ENCODE results near the gene DAPP1.
"Not testable (repeated sequence)": the region's sequence is repeated elsewhere in the genome, so short reads cannot be mapped to it uniquely, and the experiment has no call there.

Gene DAPP1

GRCh38 chr4:99816545-99817308, at the start of gene DAPP1:
TSS of gene DAPP1 (plus strand) at chr4:99816827. CDS start at chr4:99816914, 87 bp downstream.
- DNase-seq (ENCODE audit: low read depth), result no peak

GRCh38 chr4:99770842-99771241, 45.8 kb upstream of the DAPP1 start:
- not testable (repeated sequence) for DNase-seq (ENCODE audit: low read depth)

GRCh38 chr4:99783940-99784339, 32.7 kb upstream of the DAPP1 start:
- DNase-seq (ENCODE audit: low read depth), result no peak

GRCh38 chr4:99784842-99785241, 31.8 kb upstream of the DAPP1 start:
- no peak for DNase-seq (ENCODE audit: low read depth)

DNA sequence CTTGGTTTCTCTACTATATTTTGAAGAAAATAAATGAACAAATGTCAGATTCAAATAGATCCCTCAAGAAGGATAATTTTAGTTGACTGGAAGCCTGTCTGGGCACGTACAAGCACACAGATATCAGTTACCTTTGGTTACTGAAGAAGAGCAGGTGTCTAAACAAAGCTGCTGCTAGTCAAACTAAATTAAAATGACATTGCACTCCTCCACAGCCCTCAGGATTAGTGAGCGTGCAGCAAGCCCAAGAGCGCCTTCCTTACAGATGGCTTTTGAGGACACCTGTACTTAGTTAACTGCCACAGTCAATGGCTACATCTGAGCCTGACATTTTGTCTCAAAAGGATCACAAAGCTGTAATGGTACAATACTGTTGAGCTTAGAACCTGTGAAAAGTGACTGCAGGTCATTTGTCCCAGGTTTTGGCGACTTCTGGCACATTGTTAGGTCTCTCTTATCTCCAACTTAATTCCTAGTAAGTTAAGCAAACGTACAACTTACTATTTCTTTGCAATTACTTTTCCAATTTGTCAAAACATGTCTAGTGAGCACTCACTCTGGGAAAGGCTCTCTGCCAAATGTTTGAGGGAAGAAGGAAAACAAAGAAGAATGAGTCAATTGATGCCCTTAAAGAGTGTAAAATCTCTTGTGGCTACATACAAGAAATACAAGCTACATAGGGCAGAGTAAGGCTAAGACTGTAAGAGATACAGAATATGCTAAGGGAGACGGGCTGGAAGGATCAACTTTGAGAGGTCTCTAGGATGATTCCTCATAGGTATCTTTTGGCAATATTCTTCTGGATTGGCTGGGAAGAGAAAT, 25.6 kb upstream of the DAPP1 start:
- DNase-seq (ENCODE audit: low read depth), result no peak

DNA sequence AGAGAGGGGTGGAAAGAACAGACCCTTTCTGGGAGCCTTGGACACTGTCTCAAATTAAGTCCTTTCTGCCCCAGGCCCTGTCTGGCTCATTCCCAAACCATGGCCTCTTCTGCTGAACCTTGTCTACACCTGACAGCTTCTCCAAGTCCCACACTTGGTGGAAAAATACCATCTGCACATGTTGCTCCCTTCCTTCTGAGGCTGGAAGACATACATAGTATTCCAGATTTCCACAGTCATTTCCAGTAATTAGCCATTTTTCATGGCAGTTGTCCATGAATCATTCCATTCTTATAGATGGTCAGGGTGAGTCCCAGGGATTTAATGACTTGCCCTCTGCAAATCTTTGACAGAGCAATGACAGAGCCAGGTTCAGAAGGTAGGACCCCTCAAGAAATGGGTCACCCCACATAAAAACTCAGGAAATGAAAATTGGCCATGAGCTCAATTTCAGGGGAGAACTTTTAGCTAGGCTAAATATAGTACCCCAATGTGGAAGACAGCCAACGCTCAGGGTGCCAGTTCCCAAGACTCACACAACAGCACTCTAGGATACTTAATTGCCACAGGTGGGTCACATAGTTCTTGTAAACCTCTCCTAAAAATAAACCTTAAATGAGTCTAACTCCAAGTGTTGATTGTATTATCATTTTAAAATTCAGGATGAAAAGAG, 16.2 kb upstream of the DAPP1 start:
- DNase-seq (ENCODE audit: low read depth), result no peak

DNA sequence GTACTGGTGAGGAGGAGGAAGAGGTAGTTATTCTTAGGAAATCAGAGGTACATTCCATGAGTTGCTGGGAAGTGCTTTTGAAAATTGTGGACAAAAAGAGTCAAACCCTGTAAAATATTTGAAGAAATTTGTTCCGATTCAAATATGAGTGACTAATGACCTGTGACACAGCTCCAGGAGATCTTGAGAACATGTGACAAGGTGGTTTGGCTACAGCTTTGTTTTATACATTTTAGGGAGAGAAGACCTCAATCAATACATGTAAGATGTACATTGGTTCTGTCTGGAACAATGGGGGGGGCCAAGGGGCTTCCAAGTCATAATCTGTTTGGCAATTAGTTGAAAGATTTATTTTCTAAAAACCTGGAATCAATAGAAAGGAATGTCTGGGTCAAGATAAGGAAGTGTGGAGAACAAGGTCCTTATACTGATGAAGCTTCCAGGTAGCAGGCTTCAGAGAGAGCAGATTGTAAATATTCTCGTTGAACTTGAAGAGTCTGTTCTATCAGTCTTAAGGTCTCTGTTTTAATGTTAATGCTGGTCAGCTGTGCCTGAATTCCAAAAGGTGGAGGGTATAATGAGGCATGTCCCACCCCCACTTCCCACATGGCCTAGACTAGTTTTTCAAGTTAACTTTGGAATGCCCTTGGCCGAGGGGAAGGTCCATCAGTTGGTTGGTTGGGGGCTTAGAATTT, 15.5 kb upstream of the DAPP1 start:
- DNase-seq (ENCODE audit: low read depth), result no peak

DNA sequence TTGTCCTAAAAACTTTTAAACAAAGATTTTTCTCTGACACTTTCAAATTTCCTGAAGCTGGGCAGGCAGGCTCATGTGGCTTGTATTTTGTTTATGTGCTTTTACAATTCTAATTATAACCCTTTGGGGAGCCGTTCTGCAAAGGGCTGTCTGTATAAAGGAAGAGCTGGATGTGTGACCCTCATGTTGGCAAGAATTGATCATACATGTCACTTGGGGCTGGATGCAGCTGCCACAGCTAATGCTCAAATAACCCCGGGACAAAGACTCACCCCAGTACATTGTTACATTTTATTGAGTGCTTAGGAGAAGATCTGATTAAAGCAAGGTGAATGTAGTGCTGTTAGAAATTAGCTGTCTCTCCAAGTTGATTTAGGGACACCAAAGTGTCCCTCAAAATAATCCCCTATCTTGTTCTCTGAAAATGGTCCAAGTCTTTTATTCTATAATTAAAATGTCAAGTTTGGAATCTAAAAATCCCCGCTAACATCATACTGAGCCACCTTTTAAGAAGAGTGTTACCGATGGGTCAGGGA, 13.0 kb upstream of the DAPP1 start:
- DNase-seq (ENCODE audit: low read depth), result no peak

DNA sequence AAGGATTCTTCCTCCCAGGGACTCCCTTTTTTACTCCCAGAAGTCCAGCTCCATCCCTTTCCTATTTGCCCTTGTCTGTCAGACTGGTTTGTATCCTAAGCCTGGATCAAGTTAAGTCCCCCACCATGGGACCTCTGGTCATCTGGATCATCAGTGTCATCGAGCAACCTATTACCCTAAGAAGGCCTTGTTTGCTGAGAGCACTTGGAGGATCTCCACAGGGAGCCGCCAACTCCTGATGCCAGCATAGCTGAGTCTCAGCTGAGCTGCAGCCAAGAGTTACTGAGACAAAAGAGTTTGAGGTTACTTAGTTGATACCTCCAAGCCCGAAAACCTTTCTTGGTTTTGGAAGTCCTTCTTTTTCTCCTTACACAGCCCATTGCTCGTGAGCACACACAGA, 10.1 kb upstream of the DAPP1 start:
- no peak for DNase-seq (ENCODE audit: low read depth)

- DNase-seq (ENCODE audit: low read depth), result no peak
These were observed 9.0 kb upstream of the DAPP1 start for GRCh38 chr4:99807666-99808065.

DNA sequence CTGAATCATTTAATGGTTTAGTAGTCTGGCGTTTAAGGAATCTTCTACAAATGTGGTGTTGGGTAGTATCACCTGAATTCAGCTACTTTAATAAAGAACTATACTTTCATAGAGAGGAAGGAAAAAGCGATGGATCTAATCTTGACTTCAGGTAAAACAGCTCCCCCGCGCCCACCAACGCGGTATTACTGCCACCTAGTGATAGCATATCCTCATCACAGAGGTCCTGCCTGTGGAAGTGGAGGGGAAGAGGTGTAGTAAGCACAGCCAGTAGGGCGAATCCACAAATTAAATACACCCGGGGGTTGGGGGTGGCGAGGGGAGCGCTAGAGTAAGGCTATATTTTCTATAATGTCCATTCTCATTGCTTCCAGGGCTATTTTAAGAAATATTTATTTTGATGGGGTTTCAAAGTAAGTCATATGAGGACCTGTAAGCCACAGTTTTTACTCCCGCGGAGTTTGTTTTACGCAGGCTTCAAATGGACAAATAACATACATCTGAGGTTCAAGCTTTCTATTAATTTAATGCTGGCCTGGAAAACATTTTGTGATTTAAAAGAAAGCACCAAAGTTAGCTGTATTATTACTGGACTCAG, 8.3 kb upstream of the DAPP1 start:
- no peak for DNase-seq (ENCODE audit: low read depth)

DNA sequence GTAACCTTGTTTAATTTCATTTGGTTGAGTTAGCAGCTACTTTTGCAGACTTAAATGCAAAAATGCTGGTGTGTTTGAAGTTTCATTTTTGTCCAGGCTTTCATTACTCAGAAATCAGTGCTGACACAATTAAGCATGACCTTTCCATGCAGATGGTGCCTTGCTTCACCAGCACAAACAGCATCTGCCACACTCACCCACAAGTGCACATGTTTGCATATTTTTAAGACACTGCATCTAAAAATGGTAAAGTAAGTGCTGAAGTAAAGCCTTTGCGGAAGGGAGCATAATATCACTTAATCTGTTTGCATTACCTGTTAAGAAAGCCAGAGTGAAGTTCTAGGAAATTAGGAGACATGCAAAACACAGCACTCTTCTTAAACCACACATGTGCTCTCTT, 7.3 kb upstream of the DAPP1 start:
- no peak for DNase-seq (ENCODE audit: low read depth)

- no peak for DNase-seq (ENCODE audit: low read depth)
These were observed 6.1 kb upstream of the DAPP1 start for GRCh38 chr4:99810536-99810935.

- no peak for DNase-seq (ENCODE audit: low read depth)
These were observed 5.5 kb upstream of the DAPP1 start for GRCh38 chr4:99811117-99811516.

GRCh38 chr4:99811850-99812249, 4.8 kb upstream of the DAPP1 start:
- DNase-seq (ENCODE audit: low read depth), result no peak

GRCh38 chr4:99815597-99816011, 1.0 kb upstream of the DAPP1 start:
- DNase-seq (ENCODE audit: low read depth), result no peak

- no peak for DNase-seq (ENCODE audit: low read depth)
These were observed 773 bp downstream of the DAPP1 start for GRCh38 chr4:99817309-99817890.

DNA sequence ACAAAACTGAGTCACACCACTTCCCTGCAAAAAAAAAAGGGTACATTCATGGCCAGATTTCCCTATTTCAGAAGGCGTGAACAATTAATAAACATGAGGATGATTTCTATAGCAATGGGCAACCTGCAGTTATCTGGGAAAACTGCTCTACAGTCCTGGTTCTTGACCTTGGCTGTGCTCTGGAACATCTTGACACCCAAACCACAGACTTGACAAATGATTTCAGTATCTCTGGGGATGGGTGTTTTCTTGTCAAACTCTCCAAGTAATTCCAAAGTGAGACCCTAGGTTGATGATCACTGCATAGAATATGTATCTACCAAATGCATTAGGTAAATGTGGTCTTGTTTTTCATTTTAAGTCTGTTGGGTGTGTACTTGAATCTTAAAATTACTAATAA, 2.0 kb downstream of the DAPP1 start:
- no peak for DNase-seq (ENCODE audit: low read depth)

DNA sequence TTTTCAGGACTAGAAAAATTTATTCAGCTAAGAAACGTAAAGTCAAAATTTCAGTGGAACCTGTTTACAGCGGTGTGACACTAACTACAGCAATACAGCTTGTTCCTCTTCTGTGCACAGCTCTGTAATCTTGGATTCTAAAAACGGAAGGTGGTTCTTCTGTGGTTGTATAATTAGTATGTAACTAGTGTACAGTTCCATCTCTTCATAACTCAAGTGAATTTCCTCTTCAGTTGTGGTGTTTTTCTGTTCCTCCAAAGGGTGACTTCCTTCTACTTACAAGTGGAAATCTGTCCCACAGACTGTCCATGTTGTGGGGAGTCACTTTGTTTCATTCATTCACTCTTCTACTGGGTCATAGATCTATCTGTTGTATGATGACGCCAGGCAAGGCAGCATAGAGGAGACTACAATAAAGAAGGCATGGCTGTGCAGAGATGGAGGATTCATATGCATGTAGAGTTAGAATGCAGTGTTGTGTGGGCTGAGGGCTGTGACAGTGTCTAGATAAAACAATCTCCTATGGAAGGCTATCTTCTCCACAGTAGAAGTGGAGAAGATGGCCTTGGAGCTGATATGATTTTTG, 5.4 kb downstream of the DAPP1 start:
- DNase-seq (ENCODE audit: low read depth), result no peak

DNA sequence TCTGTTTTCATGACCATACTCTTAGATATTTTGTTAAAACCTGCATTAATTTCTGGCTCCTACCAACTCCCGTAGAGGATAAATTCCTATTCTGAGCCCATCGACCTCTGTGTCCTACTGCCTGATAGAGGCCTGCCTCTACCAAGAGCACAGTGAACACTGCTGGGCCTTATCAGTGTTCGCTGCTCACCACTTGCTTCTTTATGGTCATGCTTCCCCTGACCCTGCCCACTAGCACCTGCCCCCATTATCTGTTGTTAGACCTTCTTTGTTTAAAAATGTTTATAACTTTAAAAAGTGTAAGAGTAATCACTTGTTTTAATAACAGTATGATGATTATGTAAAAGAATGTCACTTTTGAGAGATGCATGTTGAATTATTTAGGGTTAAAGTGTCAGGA, 6.1 kb downstream of the DAPP1 start:
- DNase-seq (ENCODE audit: low read depth), result no peak

DNA sequence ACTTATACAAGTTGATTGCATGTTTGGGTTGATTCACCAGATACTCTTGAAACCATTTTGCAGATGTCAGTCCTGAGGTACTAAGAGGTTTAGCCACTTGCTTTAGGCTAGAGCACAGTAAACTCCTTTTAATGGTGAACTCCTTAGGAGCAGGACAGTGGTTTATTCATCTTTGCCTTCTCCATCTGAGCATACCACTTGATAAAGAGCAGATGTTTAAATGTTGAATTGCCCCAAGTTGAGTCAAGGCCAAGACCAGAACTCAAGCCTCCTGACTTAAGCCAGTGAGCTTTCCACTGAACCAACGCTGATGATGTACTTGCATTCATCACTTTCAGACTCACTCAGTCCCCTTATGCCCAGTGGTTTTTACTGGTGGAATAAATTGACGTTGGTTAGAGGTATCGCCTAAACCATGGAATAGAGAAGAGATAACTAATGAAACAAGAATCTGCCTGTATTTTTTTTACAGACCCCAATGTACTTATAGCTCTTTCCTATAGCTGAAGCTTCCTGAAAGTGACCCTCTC, 7.5 kb downstream of the DAPP1 start:
- no peak for DNase-seq (ENCODE audit: low read depth)

Measured in non-pigmented ciliary epithelial cell (primary cell).